ENCODE data around the gene IL10. TPM values are rescaled to one million over a fixed set of nuclear protein-coding genes. Genes with fewer than 3 reads are reported as not detected.

Gene IL10
- total RNA-seq, 1 donor from 2014 or later, result not detected

DNA sequence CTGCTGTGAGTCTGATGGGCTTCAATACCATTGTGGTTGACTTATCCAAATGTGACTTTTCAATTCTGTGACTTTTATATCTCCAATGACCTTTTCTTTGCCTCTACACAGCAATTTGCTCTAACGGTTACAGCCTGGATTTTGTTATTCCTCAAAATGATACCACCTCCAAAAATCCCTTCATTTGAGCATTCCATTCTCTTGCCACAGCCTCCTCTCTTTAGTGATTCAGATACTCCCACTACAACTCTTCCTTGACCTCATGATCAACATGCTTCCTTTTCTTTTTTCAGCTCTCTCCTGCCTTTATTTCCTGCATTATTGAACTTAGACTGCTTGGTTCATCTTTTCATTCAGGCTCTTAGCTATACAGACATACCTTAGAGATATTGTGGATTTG, 18.3 kb downstream of the IL10 start:
- Mint-ChIP-seq H3K27ac (ENCODE audit: unreplicated experiment) (no peak overlapping the region), H3K4me3 (ENCODE audit: unreplicated experiment) (no peak overlapping the region), H3K36me3 (ENCODE audit: unreplicated experiment) (no peaks in the 10 kb centered on the region), H3K4me1 (ENCODE audit: unreplicated experiment) (no peaks in the 10 kb centered on the region), H3K27me3 (ENCODE audit: unreplicated experiment) (peaks cover 31% of the 10 kb centered on the region), H3K9me3 (ENCODE audit: unreplicated experiment) (no peaks in the 10 kb centered on the region)
- DNase-seq (ENCODE audit: extremely low spot score, unreplicated experiment), result no peak
- no peak for TF ChIP-seq CTCF (IDR thresholded peaks at IDR 0.05)

DNA sequence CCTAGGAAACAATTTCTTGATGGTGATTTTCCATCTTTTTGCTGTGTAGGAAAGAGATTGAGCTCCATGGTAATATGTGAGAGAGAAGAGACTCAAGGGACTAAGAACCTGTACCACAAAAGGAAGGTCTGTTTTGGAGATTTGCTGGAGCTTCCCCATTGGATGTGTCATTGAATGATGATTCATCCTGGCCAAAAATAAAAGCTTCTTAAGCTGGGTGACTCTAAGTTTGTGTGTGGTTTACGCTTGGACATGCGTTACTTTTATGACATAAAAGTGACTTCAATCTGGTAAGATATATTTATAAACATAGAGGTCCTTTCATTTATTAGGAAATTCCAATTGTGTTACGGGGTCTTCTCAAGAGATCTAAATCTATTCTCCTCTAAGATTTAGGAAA, 19.2 kb downstream of the IL10 start:
- no peak for DNase-seq (ENCODE audit: extremely low spot score, unreplicated experiment)
- no peak overlapping the region for H3K27ac Mint-ChIP-seq (ENCODE audit: unreplicated experiment)
- H3K4me3 Mint-ChIP-seq (ENCODE audit: unreplicated experiment), result no peak overlapping the region
- no peaks in the 10 kb centered on the region for H3K9me3 Mint-ChIP-seq (ENCODE audit: unreplicated experiment)
- H3K27me3 Mint-ChIP-seq (ENCODE audit: unreplicated experiment), result peaks cover 31% of the 10 kb centered on the region
- no peaks in the 10 kb centered on the region for H3K36me3 Mint-ChIP-seq (ENCODE audit: unreplicated experiment)
- H3K4me1 Mint-ChIP-seq (ENCODE audit: unreplicated experiment), result no peaks in the 10 kb centered on the region
- no peak for TF ChIP-seq CTCF (IDR thresholded peaks at IDR 0.05)

- Mint-ChIP-seq H3K36me3 (ENCODE audit: unreplicated experiment) (no peaks in the 10 kb centered on the region), H3K4me1 (ENCODE audit: unreplicated experiment) (no peaks in the 10 kb centered on the region), H3K9me3 (ENCODE audit: unreplicated experiment) (no peaks in the 10 kb centered on the region), H3K27me3 (ENCODE audit: unreplicated experiment) (peaks cover 31% of the 10 kb centered on the region), H3K27ac (ENCODE audit: unreplicated experiment) (no peak overlapping the region), H3K4me3 (ENCODE audit: unreplicated experiment) (no peak overlapping the region)
- TF ChIP-seq CTCF (IDR thresholded peaks at IDR 0.05), result no peak
- DNase-seq (ENCODE audit: extremely low spot score, unreplicated experiment), result no peak
Measured at GRCh38 chr1:206752481-206752880, 19.8 kb downstream of the IL10 start.

DNA sequence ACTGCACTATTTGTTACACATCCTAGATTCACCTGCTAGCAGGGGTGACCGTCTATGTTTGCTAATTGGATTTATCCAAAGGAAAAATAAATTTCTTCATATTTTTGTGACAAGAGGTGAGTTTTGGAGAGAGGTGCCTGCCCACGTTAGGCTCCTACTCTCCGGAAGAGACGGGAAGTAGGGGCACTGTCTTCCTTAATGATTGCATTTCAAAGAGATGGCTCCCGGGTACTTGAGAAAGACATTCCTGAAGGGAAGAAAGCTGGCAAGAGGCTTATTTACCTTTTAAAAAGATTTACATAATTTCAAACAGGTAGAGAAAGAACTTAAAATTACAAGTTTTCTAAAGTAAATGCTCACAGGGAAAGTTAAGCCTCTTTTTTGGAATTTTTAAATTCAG, 20.4 kb downstream of the IL10 start:
- Mint-ChIP-seq H3K4me1 (ENCODE audit: unreplicated experiment) (no peaks in the 10 kb centered on the region), H3K27ac (ENCODE audit: unreplicated experiment) (no peak overlapping the region), H3K36me3 (ENCODE audit: unreplicated experiment) (no peaks in the 10 kb centered on the region), H3K27me3 (ENCODE audit: unreplicated experiment) (peaks cover 31% of the 10 kb centered on the region), H3K9me3 (ENCODE audit: unreplicated experiment) (no peaks in the 10 kb centered on the region), H3K4me3 (ENCODE audit: unreplicated experiment) (no peak overlapping the region)
- TF ChIP-seq CTCF (IDR thresholded peaks at IDR 0.05), result no peak
- no peak for DNase-seq (ENCODE audit: extremely low spot score, unreplicated experiment)

- Mint-ChIP-seq H3K27me3 (ENCODE audit: unreplicated experiment) (peaks cover 16% of the 10 kb centered on the region), H3K4me3 (ENCODE audit: unreplicated experiment) (no peak overlapping the region), H3K36me3 (ENCODE audit: unreplicated experiment) (no peaks in the 10 kb centered on the region), H3K27ac (ENCODE audit: unreplicated experiment) (no peak overlapping the region), H3K4me1 (ENCODE audit: unreplicated experiment) (no peaks in the 10 kb centered on the region), H3K9me3 (ENCODE audit: unreplicated experiment) (no peaks in the 10 kb centered on the region)
- no peak for TF ChIP-seq CTCF (IDR thresholded peaks at IDR 0.05)
- DNase-seq (ENCODE audit: extremely low spot score, unreplicated experiment), result no peak
Measured at GRCh38 chr1:206748348-206749030, 23.8 kb downstream of the IL10 start.
